Activated T-helper 1 cell treated with Interleukin-2 at 50 U/mL for 16 hours (primary cell): ENCODE measurements around the gene IGF2BP2.
"Not testable (repeated sequence)": the region's sequence is repeated elsewhere in the genome, so short reads cannot be mapped to it uniquely, and the experiment has no call there.

Experiments
- DNase-seq: peaks from one replicate; pipeline ENCODE4 v3.0.0-alpha.2; 2020; ENCODE audit warnings: low read depth

IGF2BP2 gene

GRCh38 chr3:185837414-185837813 is 12.6 kb upstream of the IGF2BP2 start:
- DNase-seq, result no peak

- no peak for DNase-seq
Measured at GRCh38 chr3:185831990-185832389, 7.1 kb upstream of the IGF2BP2 start.

GRCh38 chr3:185831195-185831594 is 6.4 kb upstream of the IGF2BP2 start:
- DNase-seq, result no peak

GRCh38 chr3:185830018-185830797 is 5.4 kb upstream of the IGF2BP2 start:
- DNase-seq, result no peak

- DNase-seq, result no peak
Measured at GRCh38 chr3:185828755-185829154, 3.9 kb upstream of the IGF2BP2 start.

GRCh38 chr3:185827595-185828344 is 2.9 kb upstream of the IGF2BP2 start:
- DNase-seq, result no peak

GRCh38 chr3:185825639-185826481 is 1.0 kb upstream of the IGF2BP2 start:
- DNase-seq, result no peak

GRCh38 chr3:185824051-185825005 is 514 bp downstream of the IGF2BP2 start:
- no peak for DNase-seq

GRCh38 chr3:185823078-185824044 is 1.5 kb downstream of the IGF2BP2 start:
- no peak for DNase-seq

GRCh38 chr3:185822221-185823000 is 2.4 kb downstream of the IGF2BP2 start:
- DNase-seq, result no peak

- no peak for DNase-seq
Measured at GRCh38 chr3:185820973-185821758, 3.7 kb downstream of the IGF2BP2 start.

GRCh38 chr3:185818267-185818875 is 6.5 kb downstream of the IGF2BP2 start:
- no peak for DNase-seq

- DNase-seq, result no peak
Measured at GRCh38 chr3:185815391-185816282, 9.2 kb downstream of the IGF2BP2 start.

GRCh38 chr3:185813691-185814215 is 11.1 kb downstream of the IGF2BP2 start:
- DNase-seq, result no peak

- DNase-seq, result no peak
Measured at GRCh38 chr3:185813205-185813604, 11.6 kb downstream of the IGF2BP2 start.

GRCh38 chr3:185807445-185808068 is 17.3 kb downstream of the IGF2BP2 start:
- no peak for DNase-seq

- DNase-seq, result not testable (repeated sequence)
Measured at GRCh38 chr3:185798831-185799110, 26.1 kb downstream of the IGF2BP2 start.
